ENCODE measurements around the gene RGS3. TPM values are rescaled to one million over a fixed set of nuclear protein-coding genes. Genes with fewer than 3 reads are reported as not detected.

RGS3 gene
- total and polyA plus RNA-seq, 2 donors (not counting 3 experiments of a cell fraction or from before 2014, with no cell fraction given) = 356 to 416 TPM

DNA sequence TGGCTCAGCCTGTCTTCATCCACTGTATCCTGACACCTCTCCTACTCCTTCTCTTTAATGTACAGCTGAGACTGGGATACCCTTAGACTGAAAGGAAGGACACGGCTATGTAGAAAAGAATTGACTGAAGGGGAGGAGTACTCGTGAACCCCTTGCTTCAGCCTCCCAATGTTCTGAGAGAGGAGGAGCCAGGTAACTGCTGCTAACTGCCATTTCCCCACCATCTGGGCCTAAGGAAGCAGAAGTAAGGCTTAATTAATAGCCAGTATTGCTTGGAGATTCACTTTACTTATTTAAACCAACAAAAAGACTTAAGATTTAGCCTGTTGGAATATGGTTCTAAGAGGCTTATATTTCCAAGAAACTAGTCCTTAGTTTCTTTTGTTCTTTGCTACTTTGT is 18.8 kb upstream of the RGS3 start:
- no peak for FAIRE-seq
- POLR2A ChIA-PET = no interaction called here
- H4K20me1 ChIP-seq (replicated peaks; ENCODE audit: control insufficient read depth, extremely low read depth, insufficient read depth, low read length) = no peaks in the 10 kb centered on the region
- H3K27ac ChIP-seq (ENCODE audit: insufficient read depth, low read depth, low read length) = no peak overlapping the region
- H3K9me1 ChIP-seq (replicated peaks; ENCODE audit: control insufficient read depth, extremely low read depth, insufficient read depth, low read length) = no peaks in the 10 kb centered on the region
- H3K9ac ChIP-seq (replicated peaks; ENCODE audit: extremely low read depth, insufficient read depth, low read length) = no peak overlapping the region
- H3K4me2 ChIP-seq (ENCODE audit: insufficient read depth, low read length) = no peak overlapping the region
- no peak overlapping the region for H3K4me3 ChIP-seq (replicated peaks in 1 of 3; ENCODE audit: insufficient read depth in 1 of 3, low read depth in 1 of 3, low read length in 3 of 3)
- dilution Hi-C loops (cut with MboI; ENCODE audit: extremely low pct_ligation_motif_present, low sequenced_read_pairs) = no loop called here
- H3K79me2 ChIP-seq (ENCODE audit: control insufficient read depth, insufficient read depth, low read length) = no peaks in the 10 kb centered on the region
- intact Hi-C loops (cut with micrococcal nuclease) = loop anchor here (5.0 kb wide), 2 partner anchors 32 to 233 kb away; partner anchors contain the start of genes C9orf43 and POLE3
- H3K4me1 ChIP-seq (ENCODE audit: control insufficient read depth, extremely low read depth, insufficient read depth, low read length) = peaks cover 4% of the 10 kb centered on the region
- no peaks in the 10 kb centered on the region for H3K9me3 ChIP-seq (replicated peaks; ENCODE audit: control insufficient read depth, insufficient read depth, low read length)
- H3K27me3 ChIP-seq (ENCODE audit: control insufficient read depth in 2 of 2, insufficient read depth in 2 of 2, low read length in 2 of 2) = no peaks in the 10 kb centered on the region
- CTCF ChIA-PET = interaction anchor here (2.1 to 5.2 kb wide), 7 partner anchors 11 to 212 kb away, joined by 9 to 166 read pairs (median 31); partner anchors contain the start of gene ALAD
- DNase-seq (ENCODE audit: low read depth, low spot score) = no peak
- no peaks in the 10 kb centered on the region for H3K36me3 ChIP-seq (ENCODE audit: control insufficient read depth in 2 of 2, extremely low read depth in 1 of 2, insufficient read depth in 2 of 2, low read length in 2 of 2)
- TF ChIP-seq, protein P1, sequence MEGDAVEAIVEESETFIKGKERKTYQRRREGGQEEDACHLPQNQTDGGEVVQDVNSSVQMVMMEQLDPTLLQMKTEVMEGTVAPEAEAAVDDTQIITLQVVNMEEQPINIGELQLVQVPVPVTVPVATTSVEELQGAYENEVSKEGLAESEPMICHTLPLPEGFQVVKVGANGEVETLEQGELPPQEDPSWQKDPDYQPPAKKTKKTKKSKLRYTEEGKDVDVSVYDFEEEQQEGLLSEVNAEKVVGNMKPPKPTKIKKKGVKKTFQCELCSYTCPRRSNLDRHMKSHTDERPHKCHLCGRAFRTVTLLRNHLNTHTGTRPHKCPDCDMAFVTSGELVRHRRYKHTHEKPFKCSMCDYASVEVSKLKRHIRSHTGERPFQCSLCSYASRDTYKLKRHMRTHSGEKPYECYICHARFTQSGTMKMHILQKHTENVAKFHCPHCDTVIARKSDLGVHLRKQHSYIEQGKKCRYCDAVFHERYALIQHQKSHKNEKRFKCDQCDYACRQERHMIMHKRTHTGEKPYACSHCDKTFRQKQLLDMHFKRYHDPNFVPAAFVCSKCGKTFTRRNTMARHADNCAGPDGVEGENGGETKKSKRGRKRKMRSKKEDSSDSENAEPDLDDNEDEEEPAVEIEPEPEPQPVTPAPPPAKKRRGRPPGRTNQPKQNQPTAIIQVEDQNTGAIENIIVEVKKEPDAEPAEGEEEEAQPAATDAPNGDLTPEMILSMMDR (IDR thresholded peaks at IDR 0.05; ENCODE audit: extremely low read depth in 1 of 2, insufficient read depth in 1 of 2, low read depth in 1 of 2, low read length in 2 of 2) = no peak
- no peak for TF ChIP-seq EZH2 (IDR thresholded peaks at IDR 0.05; ENCODE audit: borderline replicate concordance, low read depth, low read length, severe bottlenecking)
- TF ChIP-seq JUN (IDR thresholded peaks at IDR 0.05; ENCODE audit: borderline replicate concordance, insufficient read depth, insufficient read length, low read depth) = no peak
- TF ChIP-seq MYC (IDR thresholded peaks at IDR 0.05; ENCODE audit: low read depth, low read length) = no peak
- no peak for TF ChIP-seq POLR2A (IDR thresholded peaks at IDR 0.05; ENCODE audit: low read depth, low read length)
- TF ChIP-seq FOS (IDR thresholded peaks at IDR 0.05; ENCODE audit: borderline replicate concordance, insufficient read depth, low read length) = no peak
- TF ChIP-seq GATA2 (IDR thresholded peaks at IDR 0.05; ENCODE audit: insufficient read depth, insufficient read length, low read depth, low read length) = no peak
- TF ChIP-seq POLR2AphosphoS5 (IDR thresholded peaks at IDR 0.05; ENCODE audit: insufficient read depth, low read depth, low read length) = no peak
- TF ChIP-seq, protein P2, sequence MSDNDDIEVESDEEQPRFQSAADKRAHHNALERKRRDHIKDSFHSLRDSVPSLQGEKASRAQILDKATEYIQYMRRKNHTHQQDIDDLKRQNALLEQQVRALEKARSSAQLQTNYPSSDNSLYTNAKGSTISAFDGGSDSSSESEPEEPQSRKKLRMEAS (IDR thresholded peaks at IDR 0.05; ENCODE audit: insufficient read depth, insufficient read length) = no peak
- no TSS peak for BruUV-seq (replicated peaks)
- no peak overlapping the region for H2AFZ ChIP-seq (ENCODE audit: low read depth, low read length)
